Measurements from ENCODE around the gene CMTM4. TPM values are rescaled to one million over a fixed set of nuclear protein-coding genes. Genes with fewer than 3 reads are reported as not detected.
"Not testable (repeated sequence)": the region's sequence is repeated elsewhere in the genome, so short reads cannot be mapped to it uniquely, and the experiment has no call there.

The CMTM4 gene
- total and polyA plus RNA-seq, 12 donors: 4.5 to 14.6 (median 11.7) TPM

- H3K27me3 ChIP-seq: no peaks in the 10 kb centered on the region
- TF ChIP-seq CTCF (IDR thresholded peaks at IDR 0.05): no peak
- intact Hi-C loops (cut with DNase I): loop anchor here in 4 of 10 donors (5.0 to 10.0 kb wide), 3 partner anchors 45 to 255 kb away; no protein-coding TSS in a partner anchor
These were observed 84.1 kb downstream of the CMTM4 start for GRCh38 chr16:66612422-66612821.

GRCh38 chr16:66611911-66612310 lies 84.6 kb downstream of the CMTM4 start:
- peaks cover 0 to 74% (median 26%) of the 10 kb centered on the region in 9 donors for H3K36me3 ChIP-seq
- not testable (repeated sequence) for DNase-seq, H3K4me3 ChIP-seq, H3K27ac ChIP-seq, H3K27me3 ChIP-seq, ATAC-seq, H3K9me3 ChIP-seq
- H3K4me1 ChIP-seq: peaks cover 0 to 24% (median 14%) of the 10 kb centered on the region in 9 donors
- WGBS, 2 donors: 95 to 98% methylated on average over 8 of the region's 8 CpGs
- intact Hi-C loops (cut with DNase I): loop anchor here in 4 of 10 donors (5.0 to 10.0 kb wide), 3 partner anchors 45 to 255 kb away; no protein-coding TSS in a partner anchor

More at GRCh38 chr16:66612422-66612821, 84.1 kb downstream of the CMTM4 start:
- Histone ChIP-seq H3K4me3 (no peak overlapping the region), H3K9me3 (no peaks in the 10 kb centered on the region), H3K4me1 (peaks cover 0 to 18% (median 14%) of the 10 kb centered on the region in 9 donors), H3K36me3 (peaks cover 0 to 74% (median 26%) of the 10 kb centered on the region in 9 donors), H3K27ac (no peak overlapping the region)
- 85 to 89% methylated on average over 14 of the region's 14 CpGs for WGBS, 2 donors
- no peak for ATAC-seq
- no peak for DNase-seq

GRCh38 chr16:66610111-66610820 lies 86.3 kb downstream of the CMTM4 start:
- intact Hi-C loops (cut with DNase I): loop anchor here in 4 of 10 donors (5.0 to 10.0 kb wide), 3 partner anchors 47 to 257 kb away; no protein-coding TSS in a partner anchor
- WGBS, 2 donors: 87 to 90% methylated on average over 14 of the region's 14 CpGs
- no peak for TF ChIP-seq CTCF (IDR thresholded peaks at IDR 0.05)

GRCh38 chr16:66609139-66609510 lies 87.4 kb downstream of the CMTM4 start:
- intact Hi-C loops (cut with DNase I): loop anchor here (5.0 to 10.0 kb wide), 11 partner anchors 52 to 258 kb away; partner anchors contain the start of genes CKLF (in 1 of the 10), CMTM4 (in 1 of the 10) and TK2 (in 1 of the 10)
- no peaks in the 10 kb centered on the region for H3K9me3 ChIP-seq
- no peak for TF ChIP-seq CTCF (IDR thresholded peaks at IDR 0.05)
- peaks cover 0 to 46% (median 25%) of the 10 kb centered on the region in 9 donors for H3K4me1 ChIP-seq
- peaks cover 0 to 64% (median 26%) of the 10 kb centered on the region in 9 donors for H3K36me3 ChIP-seq
- H3K27ac ChIP-seq: peak overlapping the region in 1 of 10 donors; percentile 24
- H3K27me3 ChIP-seq: no peaks in the 10 kb centered on the region
- WGBS, 2 donors: 81 to 86% methylated on average over 11 to 12 of the region's 12 CpGs
- H3K4me3 ChIP-seq: no peak overlapping the region
- DNase-seq (no peak), ATAC-seq (no peak)

More at GRCh38 chr16:66610111-66610820, 86.3 kb downstream of the CMTM4 start:
- Histone ChIP-seq H3K27ac (no peak overlapping the region), H3K36me3 (peaks cover 0 to 74% (median 26%) of the 10 kb centered on the region in 9 donors), H3K9me3 (no peaks in the 10 kb centered on the region), H3K4me3 (no peak overlapping the region), H3K27me3 (no peaks in the 10 kb centered on the region), H3K4me1 (peaks cover 0 to 40% (median 25%) of the 10 kb centered on the region in 9 donors)
- no peak for DNase-seq
- ATAC-seq: no peak

Data from heart right ventricle (tissue), 16 donors.